WI38 (cell line): ENCODE measurements around the gene ROBO2.

Experiments used
- H3K4me3 ChIP-seq: 2 replicates; pipeline ENCODE4 v1.5.1; 2011; ENCODE audit warnings: low read depth, mild to moderate bottlenecking, control low read depth, low read length
- CTCF ChIP-seq: IDR thresholded peaks from 2 replicates; pipeline ENCODE4 v1.5.1; 2012; ENCODE audit warnings: low read depth, mild to moderate bottlenecking, control low read depth, low read length

The ROBO2 gene

GRCh38 chr3:77479021-77479420 is 439.1 kb downstream of the ROBO2 start:
- TF ChIP-seq CTCF, result no peak
- no peak overlapping the region for H3K4me3 ChIP-seq

GRCh38 chr3:77489216-77489615 is 449.3 kb downstream of the ROBO2 start:
- no peak for TF ChIP-seq CTCF
- H3K4me3 ChIP-seq, result no peak overlapping the region

GRCh38 chr3:77491961-77492360 is 452.1 kb downstream of the ROBO2 start:
- no peak overlapping the region for H3K4me3 ChIP-seq
- TF ChIP-seq CTCF, result no peak

GRCh38 chr3:77500721-77501120 is 460.8 kb downstream of the ROBO2 start:
- no peak for TF ChIP-seq CTCF
- no peak overlapping the region for H3K4me3 ChIP-seq

- no peak for TF ChIP-seq CTCF
- H3K4me3 ChIP-seq, result no peak overlapping the region
These were observed 466.5 kb downstream of the ROBO2 start for GRCh38 chr3:77506384-77506783.

- H3K4me3 ChIP-seq, result no peak overlapping the region
- no peak for TF ChIP-seq CTCF
These were observed 473.6 kb downstream of the ROBO2 start for GRCh38 chr3:77513542-77513941.

- H3K4me3 ChIP-seq, result no peak overlapping the region
- TF ChIP-seq CTCF, result no peak
These were observed 474.9 kb downstream of the ROBO2 start for GRCh38 chr3:77514766-77515165.
